Measurements from ENCODE around the gene ZC3H12C. TPM values are rescaled to one million over a fixed set of nuclear protein-coding genes. Genes with fewer than 3 reads are reported as not detected.

The ZC3H12C gene
- total RNA-seq (2012; rRNA removed), result 14.2 and 15.8 TPM in 2 replicates
- polyA plus RNA-seq (2012; rRNA removed), result 4.2 and 4.7 TPM in 2 replicates
- 1.7 and 2.2 TPM in 2 replicates for polyA plus RNA-seq (2012; cell fraction: cytosol; rRNA removed)
- 5.2 and 12.8 TPM in 2 replicates for polyA plus RNA-seq (2012; cell fraction: nucleus; rRNA removed; ENCODE audit: low replicate concordance)
- percentile 80 among the genes with signal in this experiment for Bru-seq, nascent RNA
- BruChase-seq, experiment 1, labeled RNA remaining after a 6-hour chase, result percentile 67 among the genes with signal in this experiment
- BruChase-seq, experiment 2, labeled RNA remaining after a 2-hour chase, result percentile 82 among the genes with signal in this experiment
- long read RNA-seq, partial matches to known transcripts, result 0 of 4 reads
- long read RNA-seq, other reads (novel, unspliced or antisense), result 4 of 4 reads

DNA sequence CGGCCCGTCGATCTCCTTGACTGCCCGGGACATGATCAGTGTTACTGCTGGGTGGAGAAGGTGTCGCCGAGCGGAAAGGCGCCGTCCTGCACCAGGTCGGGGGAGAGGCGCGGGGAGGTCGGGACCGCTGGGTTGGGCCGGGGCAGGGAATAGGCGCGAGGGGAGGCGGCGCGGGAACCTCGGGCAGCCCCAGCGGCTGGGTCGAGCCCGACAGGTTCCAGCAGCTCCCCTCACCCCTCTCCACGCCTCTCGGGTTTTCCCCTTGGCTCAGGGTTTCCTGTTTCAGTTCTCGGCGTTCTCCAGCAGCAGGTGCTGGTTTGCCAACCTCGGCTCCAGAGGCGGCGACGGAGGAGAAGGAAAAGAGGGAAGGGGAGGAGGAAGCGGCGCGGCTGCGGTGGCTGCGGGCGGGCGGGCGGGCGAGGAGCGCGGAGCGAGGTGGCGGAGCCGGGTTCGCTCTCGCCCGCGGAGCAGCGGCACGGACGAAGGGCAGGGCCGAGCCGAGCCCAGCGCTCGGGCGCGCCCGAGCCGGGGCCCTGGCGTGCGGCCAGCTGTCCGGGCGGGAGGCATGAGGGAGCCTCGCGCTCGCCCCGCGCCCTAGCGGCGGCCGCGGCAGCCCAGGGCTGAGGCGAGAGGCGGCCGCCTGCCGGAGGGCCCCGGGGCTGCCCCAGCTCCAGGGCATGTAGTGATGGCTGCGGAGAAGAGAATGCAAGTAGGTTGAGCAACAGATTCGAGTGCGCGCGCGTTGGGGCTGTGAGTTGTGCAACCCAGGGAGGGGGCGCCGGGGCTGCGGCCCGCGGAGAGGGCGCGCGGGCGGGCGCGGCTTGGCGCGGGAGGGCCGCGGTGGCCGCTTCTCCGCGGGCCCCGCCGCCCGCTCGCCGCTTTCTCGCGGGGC is at the start of gene ZC3H12C:
TSS of gene ZC3H12C (plus strand) at position 878 of the 892 bp plus-strand sequence. CDS start 20 bp downstream, outside the sequence.
- 2% methylated on average over 38 of the region's 110 CpGs; no CpG with 5 or more reads in 1 of the 2 experiments for WGBS, 2 experiments (ENCODE audit: extremely low coverage in 2 of 2, insufficient read length in 1 of 2)
- Histone ChIP-seq H4K20me1 (ENCODE audit: insufficient read depth, low read length) (peaks cover 3% of the 10 kb centered on the region; the same call in 1 of the 2 replicates), H2BK5ac (ENCODE audit: low read depth, low read length, poor library complexity, severe bottlenecking) (peak within 1 kb of the TSS; percentile 71), H2BK120ac (ENCODE audit: low read depth, low read length) (peak within 1 kb of the TSS; percentile 78), H4K91ac (ENCODE audit: insufficient read depth, low read depth, low read length) (peak within 1 kb of the TSS; percentile 65), H2AFZ (replicated peaks; ENCODE audit: low read length, poor library complexity) (peak within 1 kb of the TSS; percentile 93), H3K27ac (ENCODE audit: insufficient read depth, low read length) (peak within 1 kb of the TSS; percentile 92), H3K4ac (ENCODE audit: low read depth, low read length) (peak within 1 kb of the TSS; percentile 69), H3K56ac (ENCODE audit: extremely low read depth, insufficient read depth, low read length) (peak within 1 kb of the TSS; percentile 75), H3K4me3 (ENCODE audit: insufficient read depth, low read depth, low read length) (peak within 1 kb of the TSS; percentile 76), H3K4me2 (ENCODE audit: low read depth, low read length) (peak within 1 kb of the TSS; percentile 94), H3K14ac (replicated peaks; ENCODE audit: low read depth, low read length) (peak within 1 kb of the TSS; percentile 83), H2BK20ac (ENCODE audit: low read depth, low read length) (peak within 1 kb of the TSS; percentile 25; the same call in 1 of the 2 replicates), H3K9me3 (ENCODE audit: control insufficient read depth, insufficient read depth, low read length) (no peaks in the 10 kb centered on the region), H3K18ac (ENCODE audit: low read depth, low read length) (peak within 1 kb of the TSS; percentile 52), H3K9me1 (ENCODE audit: insufficient read depth, low read length) (peaks cover 15% of the 10 kb centered on the region), H3K9ac (ENCODE audit: low read depth, low read length) (peak within 1 kb of the TSS; percentile 82), H4K5ac (ENCODE audit: low read depth, low read length) (peak within 1 kb of the TSS; percentile 40), H3K23ac (ENCODE audit: low read depth, low read length) (peak within 1 kb of the TSS; percentile 80), H4K8ac (ENCODE audit: low read depth in 2 of 2, low read length in 2 of 2) (peak within 1 kb of the TSS; percentile 80 to 92), H3K36me3 (ENCODE audit: control insufficient read depth, insufficient read depth, low read length) (no peaks in the 10 kb centered on the region), H2BK15ac (ENCODE audit: low read depth, low read length) (peak within 1 kb of the TSS; percentile 68; the same call in 1 of the 3 replicates), H3K27me3 (ENCODE audit: control insufficient read depth, insufficient read depth, low read length) (no peaks in the 10 kb centered on the region), H3K79me1 (ENCODE audit: low read depth in 1 of 2, low read length in 2 of 2) (peaks cover 9 to 29% of the 10 kb centered on the region in 2 experiments), H2AK5ac (ENCODE audit: low read depth, low read length) (peak within 1 kb of the TSS; percentile 56; the same call in 1 of the 2 replicates), H3K4me1 (ENCODE audit: control insufficient read depth, insufficient read depth, low read length) (peaks cover 7% of the 10 kb centered on the region), H2AK9ac (replicated peaks; ENCODE audit: low read depth, low read length, poor library complexity) (peak within 1 kb of the TSS; percentile 87)
- ChIA-PET POLR2A (ENCODE audit: unreplicated experiment) (no interaction called here), CTCF (interaction anchor here (1.4 kb wide), 1 partner anchor 19 kb away, joined by 3 read pairs; no protein-coding TSS in a partner anchor)
- in situ Hi-C loops (cut with MboI; ENCODE audit: low sequenced_read_pairs) (loop anchor here (5.0 kb wide), 1 partner anchor 140 kb away; no protein-coding TSS in a partner anchor), intact Hi-C loops (cut with micrococcal nuclease) (loop anchor here (1.0 to 5.0 kb wide), 5 partner anchors 105 to 340 kb away; no protein-coding TSS in a partner anchor), dilution Hi-C loops (cut with HindIII; ENCODE audit: low sequenced_read_pairs, unreplicated experiment) (no loop called here)
- BruUV-seq (replicated peaks), result no TSS peak
- DNase-seq (peak; percentile 90), ATAC-seq (ENCODE audit: low read depth) (peak; percentile 88)
- TF ChIP-seq BHLHE40 (IDR thresholded peaks at IDR 0.05; ENCODE audit: low read depth, low read length) (no peak), CEBPB (IDR thresholded peaks at IDR 0.05; ENCODE audit: low read depth, low read length) (peak; percentile 98), MAZ (IDR thresholded peaks at IDR 0.05; ENCODE audit: borderline replicate concordance, low read depth, low read length) (peak; percentile 84), RAD21 (IDR thresholded peaks at IDR 0.05; ENCODE audit: low read length) (peak; percentile 58), MAFK (IDR thresholded peaks at IDR 0.05; ENCODE audit: low read depth, low read length) (no peak), MXI1 (IDR thresholded peaks at IDR 0.05; ENCODE audit: borderline replicate concordance, low read depth, low read length) (peak; percentile 24; the same call in 1 of the 2 replicates), RCOR1 (IDR thresholded peaks at IDR 0.05; ENCODE audit: insufficient replicate concordance, low read length) (peak; percentile 46), CHD1 (IDR thresholded peaks at IDR 0.05; ENCODE audit: low read depth, low read length) (no peak)
- TF ChIP-seq, protein P1, sequence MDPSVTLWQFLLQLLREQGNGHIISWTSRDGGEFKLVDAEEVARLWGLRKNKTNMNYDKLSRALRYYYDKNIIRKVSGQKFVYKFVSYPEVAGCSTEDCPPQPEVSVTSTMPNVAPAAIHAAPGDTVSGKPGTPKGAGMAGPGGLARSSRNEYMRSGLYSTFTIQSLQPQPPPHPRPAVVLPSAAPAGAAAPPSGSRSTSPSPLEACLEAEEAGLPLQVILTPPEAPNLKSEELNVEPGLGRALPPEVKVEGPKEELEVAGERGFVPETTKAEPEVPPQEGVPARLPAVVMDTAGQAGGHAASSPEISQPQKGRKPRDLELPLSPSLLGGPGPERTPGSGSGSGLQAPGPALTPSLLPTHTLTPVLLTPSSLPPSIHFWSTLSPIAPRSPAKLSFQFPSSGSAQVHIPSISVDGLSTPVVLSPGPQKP (IDR thresholded peaks at IDR 0.05; ENCODE audit: borderline replicate concordance, low read depth, low read length), result no peak
- TF ChIP-seq, protein P2, sequence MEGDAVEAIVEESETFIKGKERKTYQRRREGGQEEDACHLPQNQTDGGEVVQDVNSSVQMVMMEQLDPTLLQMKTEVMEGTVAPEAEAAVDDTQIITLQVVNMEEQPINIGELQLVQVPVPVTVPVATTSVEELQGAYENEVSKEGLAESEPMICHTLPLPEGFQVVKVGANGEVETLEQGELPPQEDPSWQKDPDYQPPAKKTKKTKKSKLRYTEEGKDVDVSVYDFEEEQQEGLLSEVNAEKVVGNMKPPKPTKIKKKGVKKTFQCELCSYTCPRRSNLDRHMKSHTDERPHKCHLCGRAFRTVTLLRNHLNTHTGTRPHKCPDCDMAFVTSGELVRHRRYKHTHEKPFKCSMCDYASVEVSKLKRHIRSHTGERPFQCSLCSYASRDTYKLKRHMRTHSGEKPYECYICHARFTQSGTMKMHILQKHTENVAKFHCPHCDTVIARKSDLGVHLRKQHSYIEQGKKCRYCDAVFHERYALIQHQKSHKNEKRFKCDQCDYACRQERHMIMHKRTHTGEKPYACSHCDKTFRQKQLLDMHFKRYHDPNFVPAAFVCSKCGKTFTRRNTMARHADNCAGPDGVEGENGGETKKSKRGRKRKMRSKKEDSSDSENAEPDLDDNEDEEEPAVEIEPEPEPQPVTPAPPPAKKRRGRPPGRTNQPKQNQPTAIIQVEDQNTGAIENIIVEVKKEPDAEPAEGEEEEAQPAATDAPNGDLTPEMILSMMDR (conservative IDR thresholded peaks at IDR 0.05; ENCODE audit: low read depth, low read length), result peak; percentile 81

Measured in IMR-90 (cell line).